GM23338 (cell line): ENCODE data around the gene OR5B12. TPM values are rescaled to one million over a fixed set of nuclear protein-coding genes. Genes with fewer than 3 reads are reported as not detected.

Source experiments
- ATAC-seq: fragments of 200-7000 bp; cut with Tn5 transposase; 3 replicates; pipeline ENCODE4 v1.9.1; 2020
- DNase-seq: peaks from one replicate; pipeline ENCODE4 v3.0.0-alpha.2; 2015; ENCODE audit warnings: low spot score
- H2AFZ ChIP-seq: fragments of 200-600 bp; sonication (generic); 2 replicates; pipeline ENCODE4 v1.8.0; 2016; ENCODE audit warnings: antibody characterized with exemption, mild to moderate bottlenecking, moderate library complexity
- H3F3A ChIP-seq: fragments of 200-600 bp; sonication (generic); replicated peaks from 2 replicates; pipeline ENCODE4 v1.8.0; 2017; ENCODE audit warnings: antibody characterized with exemption, mixed run types, low read depth
- H3K27ac ChIP-seq: fragments of 200-600 bp; sonication (generic); 2 replicates; pipeline ENCODE4 v1.6.1; 2016; ENCODE audit warnings: low read depth
- H3K27me3 ChIP-seq: fragments of 200-600 bp; sonication (generic); 2 replicates; pipeline ENCODE4 v1.8.0; 2016; ENCODE audit warnings: mild to moderate bottlenecking, mixed run types, moderate library complexity; ENCODE audit not compliant: insufficient read depth
- H3K36me3 ChIP-seq: fragments of 200-600 bp; sonication (generic); 2 replicates; pipeline ENCODE4 v1.8.0; 2016; ENCODE audit warnings: mild to moderate bottlenecking; ENCODE audit not compliant: insufficient read depth
- H3K4me1 ChIP-seq: fragments of 200-600 bp; sonication (generic); 2 replicates; pipeline ENCODE4 v1.8.0; 2016; ENCODE audit warnings: mild to moderate bottlenecking, moderate library complexity; ENCODE audit not compliant: insufficient read depth
- H3K4me2 ChIP-seq: fragments of 200-600 bp; sonication (generic); 2 replicates; pipeline ENCODE4 v1.7.1; 2017; ENCODE audit warnings: mixed run types
- H3K4me3 ChIP-seq: fragments of 200-600 bp; sonication (generic); 2 replicates; pipeline ENCODE4 v1.6.1; 2016; ENCODE audit warnings: mixed run types
- H3K79me2 ChIP-seq: fragments of 200-600 bp; sonication (generic); replicated peaks from 2 replicates; pipeline ENCODE4 v1.8.0; 2017; ENCODE audit warnings: mild to moderate bottlenecking; ENCODE audit not compliant: insufficient read depth
- H3K9me2 ChIP-seq: fragments of 200-600 bp; sonication (generic); 2 replicates; pipeline ENCODE4 v1.8.0; 2017; ENCODE audit not compliant: insufficient read depth
- H4K20me1 ChIP-seq: fragments of 200-600 bp; sonication (generic); replicated peaks from 2 replicates; pipeline ENCODE4 v1.8.0; 2017; ENCODE audit warnings: mild to moderate bottlenecking; ENCODE audit not compliant: insufficient read depth
- H3K27ac Mint-ChIP-seq: 2 replicates; pipeline ENCODE4 v1.8.0; 2020; ENCODE audit warnings: inconsistent platforms, mild to moderate bottlenecking, moderate library complexity, mixed read lengths
- H3K27me3 Mint-ChIP-seq: 3 replicates; pipeline ENCODE4 v1.8.0; 2022; ENCODE audit warnings: low read depth, mild to moderate bottlenecking, moderate library complexity, mixed read lengths, inconsistent platforms; ENCODE audit not compliant: insufficient read depth, poor library complexity
- H3K36me3 Mint-ChIP-seq: 3 replicates; pipeline ENCODE4 v1.8.0; 2021; ENCODE audit warnings: low read depth, mild to moderate bottlenecking, inconsistent platforms, moderate library complexity, mixed read lengths
- H3K4me1 Mint-ChIP-seq: 3 replicates; pipeline ENCODE4 v1.8.0; 2020; ENCODE audit warnings: mild to moderate bottlenecking, inconsistent platforms, mixed read lengths
- H3K4me3 Mint-ChIP-seq: 3 replicates; pipeline ENCODE4 v1.8.0; 2021; ENCODE audit warnings: moderate library complexity, mild to moderate bottlenecking, inconsistent platforms, mixed read lengths
- H3K9me3 Mint-ChIP-seq: 3 replicates; pipeline ENCODE4 v1.8.0; 2020; ENCODE audit warnings: moderate library complexity, mild to moderate bottlenecking, inconsistent platforms, mixed read lengths
- CREB1 ChIP-seq: fragments of 250-450 bp; sonication (Bioruptor Pico); IDR thresholded peaks from 2 replicates; pipeline ENCODE4 v1.5.0; 2020; ENCODE audit warnings: low read depth, mild to moderate bottlenecking, moderate library complexity
- EZH2 ChIP-seq: fragments of 200-600 bp; sonication (generic); IDR thresholded peaks from one replicate; pipeline ENCODE4 v1.8.0; 2017; ENCODE audit warnings: antibody characterized with exemption, mild to moderate bottlenecking, low read depth; ENCODE audit not compliant: unreplicated experiment
- NANOG ChIP-seq: IDR thresholded peaks from 2 replicates; pipeline ENCODE4 v1.6.1; 2016; ENCODE audit warnings: antibody characterized with exemption, borderline replicate concordance
- REST ChIP-seq: IDR thresholded peaks from one replicate; pipeline ENCODE4 v1.6.1; 2018; ENCODE audit warnings: antibody characterized with exemption; ENCODE audit not compliant: unreplicated experiment
- ZNF462 ChIP-seq: fragments of 250-450 bp; sonication (Bioruptor Pico); IDR thresholded peaks from 2 replicates; pipeline ENCODE4 v1.5.0; 2020; ENCODE audit warnings: mild to moderate bottlenecking, moderate library complexity
- polyA plus RNA-seq: library from polyadenylated mRNA; unstranded; fragments of >200 nt; fragmentation: Nextera tagmentation; extraction: Ambion mirVana; gene quantifications from 2 replicates; pipeline ENCODE4 v1.2.1, GENCODE V29; 2016
- total RNA-seq: library from RNA; depleted of rRNA; stranded (reverse); fragments of >200 nt; shearing (Covaris generic); gene quantifications from 2 replicates; pipeline ENCODE4 v1.2.3, GENCODE V29; 2014

The OR5B12 gene
- total and polyA plus RNA-seq, 2 experiments from 2014 or later = not detected

GRCh38 chr11:58395581-58395980 lies 46.5 kb downstream of the OR5B12 start:
- no peaks in the 10 kb centered on the region for H4K20me1 ChIP-seq
- H3F3A ChIP-seq = no peaks in the 10 kb centered on the region
- DNase-seq (no peak), ATAC-seq (no peak)
- TF ChIP-seq CREB1 (CRISPR knock-in tag) (no peak), NANOG (no peak), EZH2 (no peak), REST (no peak), ZNF462 (CRISPR knock-in tag) (no peak)
- H3K27ac Mint-ChIP-seq = no peak overlapping the region
- H3K4me1 ChIP-seq = no peaks in the 10 kb centered on the region
- no peaks in the 10 kb centered on the region for H3K27me3 Mint-ChIP-seq
- H3K36me3 ChIP-seq = no peaks in the 10 kb centered on the region
- H3K9me3 Mint-ChIP-seq = peaks cover 13% of the 10 kb centered on the region
- no peak overlapping the region for H3K4me2 ChIP-seq
- H3K36me3 Mint-ChIP-seq = 0 out of 3 replicates have a peak, but pooled peaks cover 2% of the 10 kb centered on the region
- no peaks in the 10 kb centered on the region for H3K9me2 ChIP-seq
- H3K4me3 ChIP-seq = no peak overlapping the region
- H3K4me1 Mint-ChIP-seq = no peaks in the 10 kb centered on the region
- H3K27ac ChIP-seq = no peak overlapping the region
- no peak overlapping the region for H2AFZ ChIP-seq
- no peaks in the 10 kb centered on the region for H3K27me3 ChIP-seq
- no peak overlapping the region for H3K4me3 Mint-ChIP-seq
- H3K79me2 ChIP-seq = no peaks in the 10 kb centered on the region
